ENCODE results near the gene MOV10L1.

The MOV10L1 gene

DNA sequence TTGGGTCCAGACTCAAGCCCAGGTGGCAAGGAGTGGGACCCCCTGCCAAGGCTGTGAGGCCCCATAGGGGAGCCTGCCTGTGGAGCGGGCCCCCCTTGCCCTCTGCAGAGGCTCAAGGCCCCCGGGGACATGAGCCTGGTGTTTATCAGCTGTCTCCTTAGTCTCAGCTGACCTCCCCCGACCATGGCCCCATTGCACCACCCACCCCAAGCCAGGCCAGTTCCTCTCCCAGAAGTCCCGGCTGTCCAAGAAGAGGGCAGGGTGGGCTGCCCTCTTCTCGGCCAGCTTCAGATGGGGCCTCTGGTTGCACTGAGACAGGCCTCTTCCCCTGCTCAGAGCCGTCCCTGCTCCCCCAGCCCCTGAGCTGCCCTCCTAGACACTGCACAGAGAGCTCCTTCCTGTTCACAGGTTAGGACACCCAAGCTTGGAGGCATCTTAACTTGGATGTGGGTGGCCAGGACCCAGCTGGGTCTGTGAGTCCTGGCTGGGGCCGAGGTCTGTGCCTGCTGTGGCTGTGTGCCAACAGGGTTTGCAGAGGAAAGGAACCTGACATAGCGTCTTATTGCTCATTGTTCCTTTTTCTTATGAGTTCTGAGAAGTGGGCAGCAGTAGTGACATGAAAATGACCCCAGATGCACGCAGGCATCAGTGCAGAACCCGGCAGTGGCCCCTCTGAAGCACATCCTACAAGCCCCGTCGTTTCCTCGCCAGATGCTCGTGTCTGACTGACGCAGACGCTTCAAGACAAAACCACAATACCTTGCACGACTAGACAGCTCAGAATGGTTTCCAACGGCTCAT lies 101.3 kb downstream of the MOV10L1 start:
- CTCF ChIA-PET = interaction anchor here (0.5 to 0.6 kb wide), 2 partner anchors 19 to 184 kb away, joined by 4 read pairs; no protein-coding TSS in a partner anchor
- H3K27ac ChIP-seq = peak overlapping the region; percentile 97
- POLR2A ChIA-PET (ENCODE audit: low non-redundant PET) = no interaction called here
- TF ChIP-seq, protein P1, sequence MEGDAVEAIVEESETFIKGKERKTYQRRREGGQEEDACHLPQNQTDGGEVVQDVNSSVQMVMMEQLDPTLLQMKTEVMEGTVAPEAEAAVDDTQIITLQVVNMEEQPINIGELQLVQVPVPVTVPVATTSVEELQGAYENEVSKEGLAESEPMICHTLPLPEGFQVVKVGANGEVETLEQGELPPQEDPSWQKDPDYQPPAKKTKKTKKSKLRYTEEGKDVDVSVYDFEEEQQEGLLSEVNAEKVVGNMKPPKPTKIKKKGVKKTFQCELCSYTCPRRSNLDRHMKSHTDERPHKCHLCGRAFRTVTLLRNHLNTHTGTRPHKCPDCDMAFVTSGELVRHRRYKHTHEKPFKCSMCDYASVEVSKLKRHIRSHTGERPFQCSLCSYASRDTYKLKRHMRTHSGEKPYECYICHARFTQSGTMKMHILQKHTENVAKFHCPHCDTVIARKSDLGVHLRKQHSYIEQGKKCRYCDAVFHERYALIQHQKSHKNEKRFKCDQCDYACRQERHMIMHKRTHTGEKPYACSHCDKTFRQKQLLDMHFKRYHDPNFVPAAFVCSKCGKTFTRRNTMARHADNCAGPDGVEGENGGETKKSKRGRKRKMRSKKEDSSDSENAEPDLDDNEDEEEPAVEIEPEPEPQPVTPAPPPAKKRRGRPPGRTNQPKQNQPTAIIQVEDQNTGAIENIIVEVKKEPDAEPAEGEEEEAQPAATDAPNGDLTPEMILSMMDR (conservative IDR thresholded peaks at IDR 0.05; ENCODE audit: low read depth) = no peak
- DNase-seq (ENCODE audit: low spot score) = no peak

DNA sequence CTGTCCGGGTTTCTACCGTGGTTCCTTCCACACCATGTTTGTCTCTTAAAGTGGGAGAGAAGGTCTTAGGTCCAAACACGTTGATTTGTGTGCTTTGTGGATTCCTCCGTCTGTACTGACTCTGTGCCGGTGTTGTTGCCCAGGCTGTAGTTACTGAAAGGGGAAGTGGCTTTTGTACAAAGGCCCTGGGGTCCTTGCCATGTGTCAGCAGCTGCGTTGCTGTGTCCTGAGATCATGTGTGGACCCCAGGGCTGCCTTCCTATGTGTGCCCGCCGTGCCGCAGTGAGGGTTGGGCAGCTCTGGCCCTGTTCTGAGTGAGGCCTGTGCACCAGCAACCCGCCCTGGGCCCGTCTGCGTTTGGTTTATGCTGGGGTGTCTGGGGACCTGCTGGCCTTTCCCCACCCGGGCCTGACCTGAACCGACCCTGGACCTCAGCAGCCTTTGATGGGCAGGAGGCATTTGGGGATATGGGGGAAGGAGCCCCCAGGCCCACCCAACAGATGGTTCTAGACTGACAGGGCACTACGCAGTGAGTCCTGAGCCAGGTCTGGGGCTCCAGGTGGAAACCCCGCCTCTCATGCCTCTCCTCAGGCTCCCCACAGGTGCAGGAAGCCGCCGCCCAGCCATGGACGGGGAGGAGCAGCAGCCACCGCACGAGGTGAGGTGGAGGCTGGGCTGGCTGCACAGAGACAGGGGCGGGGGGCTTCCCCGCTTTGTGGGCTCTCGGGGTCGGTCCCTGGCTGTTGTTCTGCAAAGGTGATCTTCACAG lies 102.8 kb downstream of the MOV10L1 start:
- TF ChIP-seq, protein P1 (conservative IDR thresholded peaks at IDR 0.05; ENCODE audit: low read depth) = no peak
- ChIA-PET POLR2A (ENCODE audit: low non-redundant PET) (no interaction called here), CTCF (no interaction called here)
- H3K27ac ChIP-seq = peak overlapping the region; percentile 97
- no peak for DNase-seq (ENCODE audit: low spot score)

DNA sequence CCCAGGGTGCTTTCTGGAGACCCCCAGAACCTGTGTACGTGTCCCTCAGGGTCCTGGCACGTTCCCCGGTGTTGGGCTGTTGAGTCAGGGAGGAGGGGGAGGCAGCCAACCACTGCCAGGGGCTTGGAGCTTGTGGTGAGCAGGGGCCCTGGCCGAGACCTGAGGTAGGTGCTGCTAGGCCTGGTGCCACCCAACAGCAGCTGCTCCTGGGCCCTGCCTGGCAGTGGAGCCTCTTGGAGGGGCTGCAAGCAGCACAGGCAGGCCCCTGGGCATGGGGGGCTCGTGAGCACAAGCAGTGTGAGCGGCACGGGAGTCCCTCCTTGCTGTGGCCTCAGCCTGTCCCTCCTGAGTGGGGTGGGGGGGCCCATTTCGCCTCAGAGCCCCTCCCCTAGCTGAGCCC lies 103.8 kb downstream of the MOV10L1 start:
- TF ChIP-seq, protein P1 (conservative IDR thresholded peaks at IDR 0.05; ENCODE audit: low read depth) = no peak
- POLR2A ChIA-PET (ENCODE audit: low non-redundant PET) = no interaction called here
- DNase-seq (ENCODE audit: low spot score) = no peak
- peak overlapping the region; percentile 47; the same call in 1 of the 2 replicates for H3K27ac ChIP-seq
- CTCF ChIA-PET = no interaction called here

DNA sequence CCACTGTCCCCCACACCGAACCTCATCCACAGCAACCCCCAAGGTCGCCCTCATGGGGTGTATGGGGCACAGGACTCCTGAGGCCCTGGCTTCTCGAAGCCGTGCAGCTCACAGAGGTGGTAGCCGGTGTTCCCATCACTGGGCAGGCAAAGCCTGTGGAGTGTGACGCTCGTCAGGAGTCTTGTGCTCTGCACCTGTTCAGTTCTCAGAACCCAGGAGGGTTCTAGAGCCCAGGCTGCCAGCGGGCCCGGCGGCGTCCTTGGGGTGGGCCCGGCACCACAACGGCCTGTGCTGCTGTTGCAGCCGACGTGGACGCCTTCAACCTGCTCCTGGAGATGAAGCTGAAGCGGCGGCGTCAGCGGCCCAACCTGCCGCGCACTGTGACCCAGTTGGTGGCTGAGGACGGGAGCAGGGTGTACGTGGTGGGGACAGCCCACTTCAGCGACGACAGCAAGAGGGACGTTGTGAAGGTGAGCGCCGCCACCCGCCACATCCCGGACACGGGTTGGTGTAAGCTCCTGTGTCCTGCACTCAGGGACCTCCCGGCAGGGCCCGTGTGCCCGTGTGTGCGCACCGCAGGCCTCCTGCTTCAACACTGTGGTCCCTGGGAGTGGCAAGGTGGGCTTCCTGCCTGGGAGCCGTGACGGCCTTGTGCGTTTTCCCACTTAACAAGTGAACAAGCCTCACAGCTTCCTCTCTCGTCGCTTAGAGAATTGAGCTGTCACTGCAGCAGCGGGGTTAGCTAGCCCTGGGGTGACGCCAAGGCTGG lies 104.4 kb downstream of the MOV10L1 start:
- ChIA-PET CTCF (no interaction called here), POLR2A (ENCODE audit: low non-redundant PET) (no interaction called here)
- TF ChIP-seq, protein P1 (conservative IDR thresholded peaks at IDR 0.05; ENCODE audit: low read depth) = no peak
- DNase-seq (ENCODE audit: low spot score) = no peak
- peak overlapping the region; percentile 47; the same call in 1 of the 2 replicates for H3K27ac ChIP-seq

DNA sequence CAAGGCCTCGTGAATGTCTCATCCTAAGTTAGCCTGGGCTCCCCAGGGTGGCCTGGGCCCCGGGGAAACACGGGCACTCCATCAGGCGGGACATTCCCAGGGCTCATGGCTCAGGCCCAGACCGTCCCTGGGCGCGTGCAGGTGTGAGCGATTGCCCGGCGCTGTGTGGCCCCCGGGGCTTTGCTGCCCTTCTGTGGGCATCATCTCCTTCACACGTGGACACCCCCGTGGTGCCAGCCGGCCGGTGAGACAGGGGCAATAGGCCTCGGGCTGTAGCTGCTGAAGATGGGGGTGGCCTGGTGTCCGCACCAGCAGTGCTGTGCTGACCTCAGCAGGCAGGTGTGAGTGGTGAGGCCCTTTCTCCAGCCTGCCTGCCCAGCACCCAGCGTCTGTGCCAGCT lies 106.5 kb downstream of the MOV10L1 start:
- POLR2A ChIA-PET (ENCODE audit: low non-redundant PET) = no interaction called here
- peak overlapping the region; percentile 47 for H3K27ac ChIP-seq
- no peak for DNase-seq (ENCODE audit: low spot score)
- TF ChIP-seq, protein P1 (conservative IDR thresholded peaks at IDR 0.05; ENCODE audit: low read depth) = no peak
- CTCF ChIA-PET = no interaction called here

All from RWPE1 (cell line).